HG03060 (cell line): Measurements from ENCODE around the gene CTU1.

ENCODE experiments used
- ATAC-seq: cut with Tn5 transposase; IDR thresholded peaks from one replicate; pipeline ENCODE4 v1.9.1; 2021; ENCODE audit warnings: low read depth, moderate number of reproducible peaks; ENCODE audit not compliant: unreplicated experiment

Gene CTU1

DNA sequence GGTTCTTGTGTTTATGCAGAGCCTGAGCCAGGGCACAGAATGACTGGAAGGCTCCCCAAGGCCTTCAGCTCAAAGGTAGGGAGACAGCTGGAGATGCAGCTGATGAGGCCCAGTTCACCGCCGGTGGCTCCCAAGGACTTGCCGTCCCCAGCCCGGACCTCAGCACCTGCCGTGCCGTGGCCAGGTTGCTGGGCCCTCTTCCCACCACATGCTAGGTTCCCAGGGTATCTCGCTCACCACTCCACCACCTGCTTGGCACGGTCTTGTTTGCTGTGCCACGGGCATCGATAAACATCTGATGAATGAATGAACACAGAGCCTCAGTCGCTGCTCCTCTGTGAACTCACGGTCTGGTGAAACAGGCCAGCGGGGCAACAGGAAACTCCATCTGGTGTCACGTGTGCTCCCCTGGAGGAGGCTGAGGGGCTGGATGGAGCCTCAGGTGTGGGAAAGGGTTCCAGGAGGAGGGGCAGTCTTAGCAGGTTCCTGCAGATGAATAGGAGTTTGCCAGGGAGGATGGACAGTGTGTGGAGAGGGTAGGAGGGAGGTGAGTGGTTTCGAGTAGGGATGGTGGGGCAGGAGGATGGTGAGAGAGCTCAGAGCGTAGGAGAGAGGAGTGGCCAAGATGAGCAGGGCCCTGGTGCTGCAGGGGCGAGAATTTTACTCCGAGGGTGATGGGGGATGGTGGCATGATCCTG is 21.9 kb downstream of the CTU1 start:
- no peak for ATAC-seq

DNA sequence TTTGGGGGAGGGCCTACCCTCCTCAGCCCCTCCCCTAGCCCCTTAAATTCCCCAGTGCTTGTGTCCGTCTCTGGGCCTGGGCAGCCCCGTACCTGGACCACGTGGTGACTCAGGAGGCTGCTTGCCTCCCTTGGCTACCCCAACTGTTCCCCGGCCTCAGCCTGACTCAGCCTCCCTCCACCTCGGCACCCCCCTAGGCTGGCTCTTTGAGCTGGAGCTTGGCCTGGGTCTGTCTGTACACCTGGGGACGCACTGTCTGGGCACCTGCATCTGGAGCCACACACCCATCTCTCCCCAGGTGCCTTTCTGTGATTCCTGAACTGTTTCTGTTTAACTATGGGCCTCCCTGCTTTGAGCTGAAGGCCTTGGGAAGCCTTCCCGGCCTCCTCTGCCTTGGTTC is 23.7 kb downstream of the CTU1 start:
- ATAC-seq: no peak

DNA sequence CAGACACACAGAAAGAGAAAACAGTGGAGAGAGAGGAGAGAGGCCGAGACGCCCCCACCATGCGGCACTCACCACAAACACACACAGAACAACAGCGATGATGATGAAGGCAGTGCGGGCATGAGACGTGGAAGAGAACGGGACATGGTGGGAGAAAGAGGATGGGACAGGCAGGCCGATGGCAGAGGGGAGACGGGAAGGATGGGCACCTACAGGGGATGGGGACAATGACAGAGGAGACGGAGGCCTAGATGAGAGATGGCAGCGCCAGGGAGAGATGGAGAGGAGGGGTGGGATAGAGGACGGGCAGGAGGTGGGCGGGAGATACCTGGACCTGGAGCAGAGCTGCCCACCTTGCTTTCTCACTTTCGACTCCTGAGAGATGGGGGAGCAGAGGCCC is 24.4 kb downstream of the CTU1 start:
- no peak for ATAC-seq

DNA sequence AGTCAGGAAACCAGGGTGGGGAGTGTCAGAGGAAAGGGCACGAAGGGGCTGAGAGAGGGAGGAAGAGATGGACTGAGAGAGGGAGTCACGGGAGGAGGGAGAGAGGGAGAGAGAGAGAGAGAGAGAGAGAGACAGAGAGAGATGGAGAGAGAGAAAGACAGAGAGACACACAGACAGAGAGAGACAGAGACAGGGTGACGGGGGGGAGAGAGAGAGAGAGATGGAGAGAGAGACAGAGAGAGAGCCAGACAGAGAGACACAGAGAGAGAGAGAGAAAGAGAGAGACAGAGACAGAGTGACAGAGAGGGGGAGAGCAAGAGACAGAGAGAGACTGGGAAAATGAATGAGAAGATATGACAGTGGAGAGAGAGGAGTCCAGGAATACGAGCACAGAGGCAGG is 25.0 kb downstream of the CTU1 start:
- ATAC-seq: no peak

DNA sequence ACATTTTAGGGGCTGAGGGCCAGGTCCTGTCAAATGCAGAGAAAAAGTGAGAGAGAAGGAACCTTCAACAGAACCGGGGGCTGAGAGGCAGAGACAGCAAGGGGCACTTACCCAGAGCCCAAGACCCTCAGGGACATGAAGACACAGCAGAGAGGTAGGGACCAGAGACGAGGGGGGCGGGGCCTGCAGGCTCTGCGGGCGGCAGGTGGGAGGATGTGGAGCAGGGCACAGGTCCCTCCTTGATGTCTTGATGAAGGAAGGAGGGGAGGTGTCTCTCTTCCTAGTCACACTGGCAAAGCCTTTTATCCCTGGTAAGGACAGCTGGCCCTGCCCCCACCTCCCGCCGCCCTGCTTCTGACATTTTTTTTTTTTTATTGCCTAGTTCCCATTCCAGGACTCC is 25.6 kb downstream of the CTU1 start, which contains the start of gene KLK14:
KLK14 (minus strand) TSS at position 277 of the 400 bp plus-strand sequence; CDS start at position 4, 273 bp downstream.
- no peak for ATAC-seq

DNA sequence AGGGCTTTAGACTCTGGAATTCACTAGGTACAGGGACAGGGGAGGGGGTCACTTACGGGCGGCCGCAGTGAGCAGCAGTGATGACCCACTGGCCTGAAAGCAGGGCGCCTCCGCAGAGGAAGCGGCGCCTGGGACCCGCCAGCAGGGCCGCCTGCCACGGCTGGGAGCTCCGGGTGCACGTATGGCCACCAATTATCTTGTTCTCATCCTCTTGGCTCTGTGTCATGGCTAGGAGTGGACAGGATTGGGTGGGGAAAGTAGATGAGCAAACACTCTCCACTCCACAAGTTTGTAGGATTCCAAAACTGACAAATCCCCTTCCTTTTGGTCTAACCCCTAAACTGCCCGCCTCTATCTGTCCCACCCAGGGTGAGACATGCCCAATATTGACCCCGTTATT is 26.7 kb downstream of the CTU1 start:
- no peak for ATAC-seq

DNA sequence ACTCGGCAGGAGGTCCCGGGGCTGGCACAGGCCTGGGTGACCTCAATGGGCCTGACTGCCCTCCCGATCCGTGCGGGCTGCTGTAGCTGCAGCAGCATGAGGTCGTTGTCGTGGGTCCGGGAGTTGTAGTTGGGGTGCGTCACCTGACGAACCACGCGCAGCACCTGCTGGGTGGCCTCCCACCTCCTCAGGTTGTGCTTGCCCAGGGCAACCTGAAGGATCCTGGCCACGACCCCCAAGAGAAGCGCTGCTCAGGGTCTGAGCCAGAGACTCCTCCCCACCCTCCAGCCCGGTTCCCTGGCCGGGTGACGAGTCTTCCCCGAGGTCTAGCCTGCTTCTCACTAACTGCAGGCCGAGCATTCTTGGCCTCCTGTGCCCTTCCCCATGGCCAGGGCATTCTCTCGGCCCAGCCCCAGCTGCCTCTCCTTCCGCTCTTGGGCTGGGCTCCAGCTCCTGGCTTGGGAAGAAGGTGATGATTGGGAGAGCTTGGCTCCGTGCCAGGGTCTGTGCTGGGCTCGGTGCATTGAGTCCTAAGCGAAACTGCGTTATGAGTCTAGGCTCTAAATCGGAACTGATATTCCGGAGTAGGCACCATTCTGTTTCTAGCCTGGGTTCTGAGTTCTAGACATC is 28.6 kb downstream of the CTU1 start:
- no peak for ATAC-seq

DNA sequence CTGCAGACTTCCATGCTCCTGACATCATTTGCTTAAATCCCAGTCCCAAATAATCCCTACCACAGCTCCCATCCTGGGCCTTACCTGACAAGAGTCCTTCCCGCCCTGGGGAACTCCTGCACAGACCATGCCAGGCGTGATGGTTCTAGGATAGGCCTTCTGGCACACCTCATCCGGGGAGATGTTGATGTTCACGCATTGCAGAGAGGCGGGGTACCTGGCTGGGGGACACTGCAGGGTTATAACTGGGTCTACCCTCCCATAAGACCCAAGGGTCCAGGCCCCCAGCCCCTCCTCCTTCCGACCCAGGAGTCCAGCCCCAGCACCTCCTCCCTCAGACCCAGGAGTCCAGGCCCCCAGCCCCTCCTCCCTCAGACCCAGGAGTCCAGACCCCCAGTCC is 29.5 kb downstream of the CTU1 start:
- ATAC-seq: no peak

DNA sequence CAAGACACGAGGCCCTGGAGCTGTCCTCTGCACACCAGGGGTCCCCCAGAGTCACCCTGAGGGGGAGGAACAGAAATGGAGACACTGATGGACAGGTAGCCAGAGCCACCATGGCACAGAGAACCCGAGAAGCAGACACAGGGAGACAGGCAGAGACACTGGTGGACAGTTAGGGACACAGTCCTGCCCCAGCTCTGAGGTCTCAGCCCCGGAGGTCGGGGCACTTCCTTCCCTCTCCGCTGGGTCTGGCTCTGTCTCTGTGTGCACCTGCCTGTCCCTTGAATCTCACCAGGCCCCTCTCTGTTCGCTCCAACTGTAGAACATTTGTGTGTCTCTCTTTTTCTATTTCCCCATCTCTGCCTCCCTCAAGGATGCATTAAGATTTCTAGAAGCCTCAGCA is 30.1 kb downstream of the CTU1 start:
- no peak for ATAC-seq

DNA sequence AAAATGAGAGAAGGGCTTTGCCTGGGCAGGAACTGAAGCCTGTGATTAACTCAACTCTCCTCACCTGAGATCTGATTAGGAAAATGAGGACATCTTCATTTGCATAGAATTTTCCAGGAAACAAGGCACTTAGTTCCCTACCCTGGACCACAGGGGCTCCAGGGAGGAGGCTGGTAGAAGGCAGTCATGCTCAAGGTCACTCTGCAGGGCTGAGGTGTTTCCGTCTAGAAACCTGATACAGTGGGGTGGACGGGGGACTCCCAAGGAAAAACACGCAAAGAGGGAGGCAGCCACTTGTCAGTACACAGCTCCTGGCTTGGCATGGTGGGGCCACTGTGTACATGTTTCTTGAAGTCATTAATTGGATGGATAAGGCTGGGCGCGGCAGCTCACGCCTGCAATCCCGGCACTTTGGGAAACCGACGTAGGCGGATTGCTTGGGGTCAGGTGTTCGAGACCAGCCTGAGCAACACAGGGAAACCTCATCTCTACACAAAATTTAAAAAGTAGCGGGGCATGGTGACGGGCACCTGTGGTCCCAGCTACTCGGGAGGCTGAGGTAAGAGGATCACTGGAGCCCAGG is 31.5 kb downstream of the CTU1 start:
- no peak for ATAC-seq

DNA sequence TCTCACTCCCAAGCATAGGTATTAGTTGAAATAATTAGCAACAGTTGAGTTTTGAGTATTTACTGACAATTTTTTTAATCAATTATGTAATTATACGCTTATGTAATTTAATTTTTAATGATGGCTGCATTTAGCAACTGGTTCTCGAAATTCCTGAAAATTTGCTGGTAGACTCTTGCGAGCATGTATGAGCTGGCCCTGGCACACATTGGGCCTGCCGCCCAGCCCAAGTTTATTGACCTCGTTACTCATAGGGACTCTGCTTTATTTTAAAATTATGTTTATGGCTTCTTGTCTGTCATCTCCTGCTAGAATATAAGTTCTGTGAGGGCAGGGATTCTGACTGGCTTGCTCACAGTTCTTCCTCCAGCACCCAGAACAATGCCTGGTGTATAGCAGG is 32.2 kb downstream of the CTU1 start:
- no peak for ATAC-seq

DNA sequence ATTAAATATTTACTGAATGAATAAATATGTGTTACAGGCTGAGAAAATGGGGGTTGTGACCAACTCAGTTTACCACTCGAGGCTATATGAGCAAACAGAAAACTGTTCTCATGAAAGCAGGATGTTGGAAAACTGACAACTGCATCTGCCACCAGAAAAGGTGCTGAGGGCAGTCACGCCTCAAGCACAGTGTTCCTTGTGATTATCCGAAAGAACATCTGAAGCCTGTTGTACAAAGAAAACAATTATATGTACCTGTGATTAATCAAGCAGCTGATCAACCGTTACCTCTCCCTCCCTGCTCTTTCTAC is 37.2 kb downstream of the CTU1 start:
- no peak for ATAC-seq

DNA sequence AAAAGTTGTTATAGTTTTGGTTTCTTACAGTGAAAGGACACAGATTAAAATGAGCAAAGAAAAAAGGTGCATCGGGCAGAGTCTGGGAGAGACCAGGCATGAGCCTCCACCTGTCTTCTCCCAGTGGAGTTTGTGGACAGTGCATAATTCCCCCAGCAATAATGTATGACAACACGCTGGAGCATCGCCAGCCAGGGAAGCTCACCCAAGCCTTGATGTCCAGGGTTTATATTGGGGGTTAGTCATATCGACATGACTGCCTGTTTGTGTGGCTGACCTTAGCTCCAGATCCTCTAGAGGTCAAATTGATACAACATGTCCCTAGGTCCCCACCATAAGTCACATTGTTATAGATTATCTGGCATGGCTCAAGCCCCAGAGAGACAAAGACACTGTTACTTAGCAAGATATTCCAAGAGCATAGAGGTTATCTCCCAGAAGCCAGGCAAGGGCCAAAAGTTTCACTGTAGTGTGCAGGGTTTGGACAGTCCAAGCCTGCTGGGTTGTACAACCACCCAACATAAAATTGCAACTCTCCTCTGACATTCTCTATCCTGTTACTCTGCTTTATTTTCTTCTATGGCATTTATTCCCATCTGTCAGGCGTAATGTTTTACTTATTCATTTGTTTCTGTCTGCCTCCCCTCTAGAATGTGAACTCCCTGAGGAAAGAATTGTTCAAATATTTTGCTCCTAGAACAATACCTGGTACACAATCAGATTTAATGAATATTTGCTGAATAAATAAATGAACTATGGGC is 37.7 kb downstream of the CTU1 start:
- no peak for ATAC-seq

DNA sequence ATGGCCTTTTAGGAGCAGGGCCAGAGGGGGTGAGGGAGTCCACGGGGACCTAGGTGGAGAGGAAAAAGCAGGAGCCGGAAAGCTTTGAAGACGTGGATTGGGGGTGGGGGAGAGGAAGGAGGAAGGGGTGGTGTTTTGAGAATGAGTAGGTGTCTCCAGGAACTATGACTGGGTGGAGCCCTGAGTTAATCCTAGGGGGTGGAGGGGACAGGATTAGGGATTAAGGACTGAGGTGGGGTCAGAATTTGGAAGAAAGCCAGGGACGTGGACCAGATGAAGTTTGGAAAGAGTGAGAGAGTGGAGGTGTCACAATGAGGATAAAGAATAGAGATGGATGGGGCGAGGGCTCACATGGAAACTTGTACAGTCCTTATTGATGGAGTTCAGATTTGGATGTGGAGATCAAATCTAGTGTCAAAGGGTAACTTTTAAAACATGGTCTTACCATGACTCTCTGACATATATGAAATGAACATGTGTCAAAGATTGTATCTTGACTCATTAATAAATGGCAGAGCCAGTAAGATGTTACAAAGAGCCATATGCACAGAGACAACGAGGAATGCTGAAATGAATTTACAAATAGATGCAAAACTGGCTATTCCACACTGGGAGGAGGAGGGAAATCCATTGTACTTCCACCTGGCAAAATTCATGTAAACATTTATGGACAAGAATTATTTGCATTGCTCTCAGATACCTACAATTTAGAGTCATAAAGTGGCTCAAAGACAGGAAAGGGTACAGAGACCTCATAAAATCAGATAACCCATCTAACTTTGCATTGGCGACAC is 41.6 kb downstream of the CTU1 start:
- ATAC-seq: no peak

DNA sequence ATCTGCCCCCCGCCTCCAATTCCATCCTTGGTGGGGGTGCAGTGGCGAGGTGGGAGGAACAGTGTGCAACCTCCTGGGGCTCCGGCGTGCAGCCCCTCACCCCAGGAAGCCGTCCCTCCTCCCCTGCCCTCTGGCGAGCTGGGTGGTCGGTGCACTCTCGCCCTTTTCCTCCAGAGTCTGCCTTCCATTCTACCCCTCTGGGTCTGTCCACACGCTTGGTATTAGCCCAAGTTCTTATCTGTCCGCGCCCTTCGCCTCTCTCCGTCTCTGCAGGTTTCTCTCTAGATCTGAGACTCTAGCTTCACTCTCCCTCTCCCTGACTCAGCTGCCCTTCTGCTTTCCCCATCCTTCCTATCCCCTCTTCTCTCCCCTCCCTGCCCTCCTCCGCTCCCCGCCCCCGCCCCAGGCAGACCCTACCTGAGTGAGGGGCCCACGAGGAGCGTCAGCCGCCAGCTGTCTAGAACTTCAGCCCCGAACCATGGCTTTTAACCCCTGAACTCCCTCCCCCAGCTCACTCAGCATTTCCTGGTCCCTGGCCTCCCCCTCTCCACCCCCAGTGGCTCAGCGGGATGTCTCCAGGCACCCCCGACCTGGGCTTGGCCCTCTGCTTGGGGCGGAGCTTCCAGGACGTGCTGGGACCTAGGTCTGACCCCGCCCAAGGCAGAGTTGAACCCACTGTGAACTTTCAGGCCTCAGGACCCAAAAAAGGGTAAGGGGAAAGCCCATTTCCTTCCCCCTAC is 42.8 kb downstream of the CTU1 start:
- ATAC-seq: no peak

DNA sequence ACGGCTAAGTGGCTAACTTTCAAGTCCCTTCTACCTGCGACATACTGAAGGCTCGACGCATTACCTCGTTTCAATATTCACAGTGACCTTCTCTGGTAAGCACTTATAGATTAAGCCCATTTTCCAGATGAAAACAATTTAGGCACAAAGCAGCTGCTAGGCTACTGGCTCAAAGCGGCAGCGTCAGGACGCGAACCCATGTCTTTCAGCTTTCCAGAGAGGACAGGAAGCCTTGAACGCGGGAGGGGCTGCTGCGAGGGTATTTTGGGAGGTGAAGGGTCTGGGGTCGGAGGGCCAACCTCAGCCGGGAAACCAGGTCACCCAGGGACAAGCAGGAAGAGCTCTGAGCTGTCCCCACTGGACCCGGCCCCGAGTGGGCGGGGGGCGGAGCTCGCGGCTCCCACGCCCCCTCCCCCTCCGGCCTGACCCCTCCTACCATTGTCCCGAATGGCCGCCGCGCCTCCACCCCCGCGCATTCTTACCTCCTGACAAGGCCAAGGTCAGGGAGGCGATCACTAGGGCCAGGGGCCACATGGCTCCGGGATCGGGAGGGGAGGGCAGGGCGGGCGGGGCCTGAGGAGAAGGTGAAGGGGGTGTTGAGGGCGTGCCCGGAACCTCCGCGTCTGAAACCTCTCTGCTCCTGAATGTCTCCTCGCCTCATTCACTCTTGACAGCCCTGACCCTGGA is 43.5 kb downstream of the CTU1 start, which contains the start of gene KLK13:
KLK13 (minus strand) TSS at position 559 of the 687 bp plus-strand sequence; CDS start at position 534, 25 bp downstream.
- ATAC-seq: no peak

DNA sequence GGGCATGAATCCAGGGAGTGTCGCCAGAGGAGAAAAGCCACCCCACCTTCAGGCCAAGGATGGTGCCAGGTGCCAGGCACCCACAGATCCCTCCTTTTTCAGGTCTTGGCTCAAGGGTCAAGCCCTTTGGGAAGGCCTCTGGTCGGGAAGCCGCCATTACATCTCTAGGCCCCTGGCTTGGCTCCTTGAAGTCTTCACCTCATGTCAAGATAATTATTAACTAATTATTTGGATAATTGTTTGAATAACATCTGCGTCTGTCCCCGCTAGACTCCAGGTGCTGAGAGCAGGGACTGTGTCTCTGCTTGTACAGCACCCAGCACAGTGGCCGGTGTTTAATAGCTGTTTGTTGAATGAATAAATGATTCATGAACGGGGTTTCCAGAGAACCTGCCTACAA is 44.5 kb downstream of the CTU1 start:
- no peak for ATAC-seq

DNA sequence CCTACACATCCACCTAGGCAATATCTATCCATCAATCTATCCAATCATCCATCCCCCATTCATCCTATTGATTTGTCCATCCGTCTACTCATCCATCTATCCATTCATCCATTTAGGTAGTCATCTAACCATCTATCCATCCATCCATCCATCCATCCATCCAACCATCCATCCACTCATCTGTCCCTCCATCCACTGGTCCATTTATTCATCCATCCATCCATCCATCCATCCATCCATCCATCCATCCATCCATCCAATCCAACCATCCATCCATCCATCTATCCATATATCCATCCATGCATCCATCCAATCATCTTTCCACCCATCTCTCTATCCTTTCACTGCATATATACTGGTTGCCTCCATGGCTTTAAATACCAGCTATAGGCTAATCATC is 47.2 kb downstream of the CTU1 start:
- ATAC-seq: no peak

DNA sequence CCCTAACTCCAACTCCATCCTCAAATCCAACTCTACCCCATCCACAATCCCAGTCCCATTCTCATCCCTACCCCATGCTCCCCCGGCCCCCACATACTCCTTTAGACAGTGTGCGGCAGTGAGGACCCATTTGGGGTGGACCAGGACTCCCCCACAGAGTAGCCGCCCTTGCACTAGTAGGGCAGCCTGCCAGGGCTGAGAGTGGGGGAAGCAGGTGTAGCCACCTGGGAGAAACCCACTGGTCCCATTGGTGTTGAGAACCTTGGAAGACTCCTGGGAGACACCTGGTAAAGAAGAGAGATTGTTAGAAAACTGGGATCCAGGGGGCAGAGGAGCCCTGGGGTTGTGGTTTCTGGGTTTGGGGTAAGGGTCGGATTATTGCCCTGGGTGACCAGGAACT is 47.9 kb downstream of the CTU1 start:
- no peak for ATAC-seq
